Cardiac fibroblast (primary cell): Measurements from ENCODE around the gene MAGI1.
A peak's percentile ranks its signal among the peaks of the same experiment; 100 is the strongest.

Experiments
- DNase-seq, 2 donors: peaks; one replicate each; pipeline versions ENCODE4 v3.0.0 to v3.0.0-alpha.2; 2010; ENCODE audit warnings: low read depth in 2 of 2
- H3K4me3 ChIP-seq, 2 donors: replicated peaks in 1 of 2; 1 replicate in 1 of 2; 2 replicates in 1 of 2; pipeline ENCODE4 v1.5.1; 2011; ENCODE audit warnings: low read depth in 2 of 2, low read length in 2 of 2, mild to moderate bottlenecking in 2 of 2, moderate library complexity in 1 of 2
- CTCF ChIP-seq: IDR thresholded peaks from one replicate; pipeline ENCODE4 v1.5.1; 2011; ENCODE audit warnings: low read depth, mild to moderate bottlenecking, low read length, inconsistent platforms

Gene MAGI1

DNA sequence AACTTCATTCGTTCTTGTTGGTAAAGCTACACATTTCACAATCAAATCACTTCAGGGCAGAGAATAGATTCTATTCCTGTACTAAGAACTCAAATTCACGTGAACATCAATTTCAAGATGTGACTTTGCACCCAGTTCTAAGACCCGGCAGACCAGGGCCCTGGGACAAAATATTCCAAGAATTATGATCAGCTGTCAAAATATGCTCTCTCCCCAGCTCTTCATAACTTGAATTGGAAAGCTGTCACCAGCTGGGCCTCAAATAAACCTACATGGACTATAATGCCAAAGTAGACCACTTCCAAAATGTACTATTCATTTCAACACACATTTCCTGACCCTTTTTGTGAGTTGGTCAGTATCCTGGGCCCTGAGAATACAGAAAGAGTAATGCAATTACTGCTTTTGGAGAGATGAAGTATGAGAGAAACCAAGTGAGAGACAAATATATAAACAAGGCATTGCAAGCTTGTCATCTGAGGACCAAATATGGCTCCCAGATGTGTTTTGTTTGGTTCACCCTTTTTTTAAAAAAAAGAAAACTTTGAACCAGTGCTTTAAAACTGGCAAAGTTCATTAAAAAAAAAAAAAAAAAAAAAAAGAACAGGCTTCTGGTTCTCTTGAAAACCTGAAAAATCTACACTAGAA is 14.9 kb downstream of the MAGI1 start:
- TF ChIP-seq CTCF = no peak
- no peak overlapping the region for H3K4me3 ChIP-seq
- DNase-seq = no peak

DNA sequence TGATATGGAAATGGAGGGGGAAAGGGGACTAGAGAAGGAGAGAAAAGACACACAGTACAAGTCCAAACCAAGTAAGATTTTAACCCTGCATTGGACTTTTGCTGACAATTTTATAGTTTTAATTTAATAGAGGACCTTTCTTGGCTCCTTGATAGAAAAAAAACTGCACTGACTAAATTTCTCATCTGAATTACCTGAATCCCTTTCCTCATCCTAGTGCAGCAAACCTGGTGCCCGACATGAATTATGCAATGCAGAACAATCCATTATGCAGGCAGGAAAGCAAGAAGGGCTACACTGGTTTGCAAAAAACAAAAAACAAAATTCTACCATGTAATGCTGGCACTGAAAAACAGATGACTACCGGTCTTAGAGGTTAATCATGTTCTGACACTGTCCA is 15.5 kb downstream of the MAGI1 start:
- no peak for TF ChIP-seq CTCF
- DNase-seq = no peak
- H3K4me3 ChIP-seq = no peak overlapping the region

DNA sequence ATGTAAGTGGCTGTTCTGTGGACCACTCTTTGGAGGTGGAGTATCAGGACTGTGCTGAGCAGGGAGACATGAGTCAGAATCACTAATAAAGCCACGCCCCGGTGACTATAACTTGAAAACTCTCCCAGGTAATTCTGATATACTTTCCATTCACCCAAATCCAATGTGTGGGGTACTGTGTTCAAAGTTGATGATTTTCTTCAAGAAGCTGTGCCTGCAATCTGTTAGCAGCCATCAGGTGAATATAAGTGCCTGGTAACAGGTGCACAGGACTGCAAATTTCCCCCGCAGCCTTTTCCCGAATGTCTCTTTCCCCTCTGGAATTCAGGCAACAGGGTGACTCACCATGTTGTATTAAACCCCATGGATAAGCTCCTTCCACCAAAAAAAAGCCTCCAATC is 17.0 kb downstream of the MAGI1 start:
- no peak overlapping the region for H3K4me3 ChIP-seq
- DNase-seq = peak in 1 of 2 donors; percentile 27
- no peak for TF ChIP-seq CTCF

GRCh38 chr3:66019896-66020295 is 18.8 kb downstream of the MAGI1 start:
- TF ChIP-seq CTCF = no peak
- H3K4me3 ChIP-seq = no peak overlapping the region

DNA sequence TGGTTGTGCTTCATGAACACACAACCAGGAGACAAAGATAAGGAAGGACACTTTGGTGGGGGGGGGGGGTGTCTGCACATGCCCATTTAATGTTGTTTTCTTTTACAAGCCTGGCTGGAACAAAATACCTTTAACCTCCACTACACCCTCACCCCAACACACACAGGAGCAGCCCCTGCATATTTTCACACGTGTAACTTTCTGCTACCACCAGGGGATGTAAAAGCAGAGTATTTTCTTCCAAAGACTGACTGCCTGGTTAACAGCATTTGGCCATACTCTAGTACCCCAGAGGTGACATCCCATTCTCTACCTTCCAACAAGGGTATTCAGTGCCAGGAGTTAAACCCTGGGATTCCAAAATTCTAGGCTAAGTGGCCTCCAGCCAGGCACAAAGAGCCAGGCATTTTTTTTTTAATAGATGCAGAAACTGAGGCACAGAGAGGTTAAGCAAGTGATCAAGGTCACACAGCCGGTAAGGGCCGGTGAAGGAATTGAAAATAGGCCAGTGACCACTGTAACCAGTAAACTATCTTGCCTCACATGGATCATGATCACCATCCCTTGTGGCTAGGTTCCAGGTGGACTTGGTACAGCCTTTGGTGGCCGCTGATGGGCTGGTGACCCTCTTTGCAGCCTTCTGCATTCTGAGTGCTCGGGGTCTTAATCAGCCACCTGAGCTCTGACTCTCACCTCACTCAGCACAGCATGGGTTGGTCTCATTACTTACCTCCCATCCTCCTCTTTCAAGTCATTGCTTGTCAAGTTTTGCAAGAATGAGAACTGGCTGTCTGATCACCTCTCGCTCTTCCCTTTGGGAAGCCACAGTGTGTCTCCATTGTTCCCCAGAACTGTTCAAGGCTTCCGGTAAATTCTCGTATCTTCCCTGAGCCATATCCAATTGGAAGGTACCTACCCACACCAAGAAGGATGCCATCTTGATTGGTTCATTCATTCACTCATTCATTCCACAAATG is 20.4 kb downstream of the MAGI1 start:
- no peak for TF ChIP-seq CTCF
- no peak for DNase-seq
- no peak overlapping the region for H3K4me3 ChIP-seq

More at GRCh38 chr3:66019896-66020295, 18.8 kb downstream of the MAGI1 start:
- no peak for DNase-seq

GRCh38 chr3:66017591-66017990 is 21.1 kb downstream of the MAGI1 start:
- no peak for TF ChIP-seq CTCF
- no peak overlapping the region for H3K4me3 ChIP-seq
- no peak for DNase-seq
